K562 (cell line): ENCODE measurements around the gene KLHDC7B. TPM values are rescaled to one million over a fixed set of nuclear protein-coding genes. Genes with fewer than 3 reads are reported as not detected.
A peak's percentile ranks its signal among the peaks of the same experiment; 100 is the strongest.

Experiments
- ATAC-seq: fragments of 200-7000 bp; cut with Tn5 transposase; 3 replicates; pipeline ENCODE4 v1.9.1; 2020; ENCODE audit warnings: moderate library complexity
- BruUV-seq: library from RNA; stranded (reverse); fragments of 400-500 nt; replicated peaks from 2 replicates; lab custom pipeline; 2021; lab: Mats Ljungman, UMichigan
- CTCF ChIA-PET: fragments of 300-600 bp; formaldehyde crosslinking; extraction: SDS; loops from one replicate; lab custom pipeline; 2021; ENCODE audit warnings: low intra/inter-chr PET ratio; lab: Yijun Ruan, JAX
- POLR2A ChIA-PET: fragments of 300-600, 350-650 bp; sonication (Branson Sonifier 250); formaldehyde crosslinking; extraction: SDS; loops from one replicate; lab custom pipeline; 2021; ENCODE audit warnings: antibody characterized with exemption, inconsistent platforms; lab: Yijun Ruan, JAX
- DNase-seq, 4 experiments: peaks; one replicate each; pipeline versions ENCODE4 v3.0.0 to v3.0.0-alpha.2; 2011 to 2018; ENCODE audit warnings: low spot score in 3 of 4, mixed read lengths in 3 of 4; ENCODE audit errors: extremely low read depth in 1 of 4
- FAIRE-seq: peaks from 2 replicates; lab custom pipeline; 2011; peaks lifted over from hg19 to GRCh38; lab: Jason Lieb, UNC
- H2AFZ ChIP-seq: 2 replicates; pipeline ENCODE4 v1.6.0; 2011; ENCODE audit warnings: low read depth, low read length, control low read depth, inconsistent platforms
- H3K27ac ChIP-seq: fragments of 200-600 bp; 3 replicates; pipeline ENCODE4 v1.8.0; 2011; ENCODE audit warnings: low read depth, mild to moderate bottlenecking, control low read depth, inconsistent platforms, low read length, moderate library complexity, mixed read lengths; ENCODE audit errors: extremely low read depth
- H3K27me3 ChIP-seq, 2 experiments: fragments of 300-600 bp in 1 of 2; 2 replicates in 1 of 2; 3 replicates in 1 of 2; pipeline versions ENCODE4 v1.6.0 to v1.8.0; 2011; ENCODE audit warnings: inconsistent platforms in 2 of 2, low read length in 2 of 2, mild to moderate bottlenecking in 1 of 2, mixed read lengths in 1 of 2, moderate library complexity in 1 of 2; ENCODE audit not compliant: control insufficient read depth in 2 of 2, insufficient read depth in 2 of 2
- H3K36me3 ChIP-seq: fragments of 300-600 bp; 3 replicates; pipeline ENCODE4 v1.8.0; 2011; ENCODE audit warnings: mild to moderate bottlenecking, low read length, inconsistent platforms; ENCODE audit not compliant: control insufficient read depth, insufficient read depth
- H3K4me1 ChIP-seq, 2 experiments: fragments of 200-600 bp in 1 of 2; replicated peaks in 1 of 2; 2 replicates in 1 of 2; 3 replicates in 1 of 2; pipeline versions ENCODE4 v1.5.1 to v1.8.0; 2011; ENCODE audit warnings: inconsistent platforms in 2 of 2, low read length in 2 of 2, mild to moderate bottlenecking in 1 of 2, mixed read lengths in 1 of 2, moderate library complexity in 1 of 2; ENCODE audit not compliant: control insufficient read depth in 2 of 2, insufficient read depth in 2 of 2
- H3K4me2 ChIP-seq: 2 replicates; pipeline ENCODE4 v1.6.1; 2011; ENCODE audit warnings: low read length, control low read depth, inconsistent platforms, mixed read lengths; ENCODE audit not compliant: insufficient read depth
- H3K4me3 ChIP-seq: fragments of 200-600 bp; sonication (generic), shearing (Covaris generic); 2 replicates; pipeline ENCODE4 v1.5.1; 2016; ENCODE audit warnings: control low read depth, inconsistent platforms
- H3K79me2 ChIP-seq: fragments of 200-600 bp; 3 replicates; pipeline ENCODE4 v1.8.0; 2011; ENCODE audit warnings: low read length, inconsistent platforms; ENCODE audit not compliant: control insufficient read depth, insufficient read depth
- H3K9ac ChIP-seq, 2 experiments: 2 replicates each; pipeline versions ENCODE4 v1.6.0 to v1.6.1; 2011; ENCODE audit warnings: low read depth in 2 of 2, low read length in 2 of 2, control low read depth in 1 of 2, inconsistent platforms in 1 of 2, mild to moderate bottlenecking in 1 of 2, mixed read lengths in 1 of 2; ENCODE audit not compliant: insufficient read depth in 1 of 2
- H3K9me1 ChIP-seq: one replicate; pipeline ENCODE4 v1.6.0; 2011; ENCODE audit warnings: inconsistent platforms, mild to moderate bottlenecking, low read length, moderate library complexity; ENCODE audit not compliant: control insufficient read depth, insufficient read depth
- H3K9me3 ChIP-seq: replicated peaks from 2 replicates; pipeline ENCODE4 v1.5.1; 2011; ENCODE audit warnings: low read depth, low read length, inconsistent platforms; ENCODE audit not compliant: control insufficient read depth, insufficient read depth
- H4K20me1 ChIP-seq: replicated peaks from 2 replicates; pipeline ENCODE4 v1.6.1; 2011; ENCODE audit warnings: low read length, inconsistent platforms, mixed read lengths; ENCODE audit not compliant: control insufficient read depth, insufficient read depth
- CBFB ChIP-seq: sonication (generic); formaldehyde crosslinking; IDR thresholded peaks from 2 replicates; pipeline ENCODE4 v1.4.0; 2020; ENCODE audit warnings: mild to moderate bottlenecking, missing genetic modification reagents
- CBX1 ChIP-seq: sonication (generic); IDR thresholded peaks from 2 replicates; pipeline ENCODE4 v1.6.1; 2016; ENCODE audit warnings: antibody characterized with exemption, low read depth, mild to moderate bottlenecking
- DDX20 ChIP-seq: fragments of 450-650 bp; IDR thresholded peaks from 2 replicates; pipeline ENCODE4 v1.6.1; 2016; ENCODE audit warnings: missing genetic modification characterization, low read depth, mild to moderate bottlenecking, missing compliant biosample characterization, moderate library complexity
- EP300 ChIP-seq: IDR thresholded peaks from 2 replicates; pipeline ENCODE4 v1.6.1; 2012; ENCODE audit warnings: low read length, improper control_type of control experiment
- GTF3C2 ChIP-seq: IDR thresholded peaks from 3 replicates; pipeline ENCODE4 v1.6.1; 2011; ENCODE audit warnings: borderline replicate concordance, mild to moderate bottlenecking, moderate library complexity; ENCODE audit not compliant: insufficient read length; ENCODE audit errors: extremely low read depth
- IRF1 ChIP-seq: sonication (generic); formaldehyde crosslinking; IDR thresholded peaks from 2 replicates; pipeline ENCODE4 v1.8.0; 2022; ENCODE audit warnings: missing genetic modification reagents, mild to moderate bottlenecking, borderline replicate concordance
- KLF13 ChIP-seq: fragments of 450-650 bp; IDR thresholded peaks from 2 replicates; pipeline ENCODE4 v1.6.1; 2016; ENCODE audit warnings: missing genetic modification characterization, low read depth, mild to moderate bottlenecking, missing compliant biosample characterization, moderate library complexity, borderline replicate concordance
- NR3C1 ChIP-seq: sonication (generic); formaldehyde crosslinking; IDR thresholded peaks from 2 replicates; pipeline ENCODE4 v1.8.1; 2022; ENCODE audit warnings: missing genetic modification reagents
- PHF8 ChIP-seq: fragments of 200-600 bp; sonication (generic); IDR thresholded peaks from 2 replicates; pipeline ENCODE4 v1.6.1; 2012; ENCODE audit warnings: mixed run types, mild to moderate bottlenecking, inconsistent platforms, low read length, moderate library complexity, borderline replicate concordance
- POLR2G ChIP-seq: fragments of 200-400 bp; formaldehyde crosslinking; IDR thresholded peaks from 2 replicates; pipeline ENCODE4 v1.6.1; 2017; ENCODE audit warnings: low read depth, mild to moderate bottlenecking, antibody characterized with exemption, low read length, moderate library complexity
- RBFOX2 ChIP-seq: fragments of 200-400 bp; formaldehyde crosslinking; IDR thresholded peaks from 2 replicates; pipeline ENCODE4 v1.6.1; 2017; ENCODE audit warnings: low read depth, mild to moderate bottlenecking, low read length, moderate library complexity
- RBM22 ChIP-seq: fragments of 200-400 bp; formaldehyde crosslinking; IDR thresholded peaks from 2 replicates; pipeline ENCODE4 v1.6.1; 2018; ENCODE audit warnings: low read length, low read depth; ENCODE audit not compliant: poor library complexity, severe bottlenecking
- RFX7 ChIP-seq: fragments of 250-450 bp; sonication (Bioruptor Pico); IDR thresholded peaks from 2 replicates; pipeline ENCODE4 v1.5.1; 2021; ENCODE audit warnings: mild to moderate bottlenecking
- SAP30 ChIP-seq: fragments of 200-600 bp; sonication (generic); IDR thresholded peaks from 2 replicates; pipeline ENCODE4 v1.6.1; 2012; ENCODE audit warnings: borderline replicate concordance, low read depth, mild to moderate bottlenecking, moderate library complexity, low read length, control low read depth, inconsistent platforms; ENCODE audit not compliant: insufficient read depth, poor library complexity, severe bottlenecking
- TAF7 ChIP-seq: fragments of 450-650 bp; IDR thresholded peaks from 2 replicates; pipeline ENCODE4 v1.6.1; 2016; ENCODE audit warnings: missing genetic modification characterization, missing compliant biosample characterization
- ZNF143 ChIP-seq: sonication (generic); formaldehyde crosslinking; IDR thresholded peaks from 2 replicates; pipeline ENCODE4 v1.9.0; 2022; ENCODE audit warnings: mild to moderate bottlenecking, missing genetic modification reagents
- ZNF408 ChIP-seq: fragments of 250-450 bp; sonication (Bioruptor Pico); IDR thresholded peaks from 2 replicates; pipeline ENCODE4 v1.4.0; 2020; ENCODE audit warnings: low read depth, mild to moderate bottlenecking, moderate library complexity
- ZNF699 ChIP-seq: fragments of 250-450 bp; sonication (Bioruptor Pico); IDR thresholded peaks from 2 replicates; pipeline ENCODE4 v1.8.0; 2021; ENCODE audit warnings: mild to moderate bottlenecking, moderate library complexity; ENCODE audit not compliant: insufficient replicate concordance
- ZSCAN32 ChIP-seq: fragments of 450-650 bp; formaldehyde crosslinking; IDR thresholded peaks from 2 replicates; pipeline ENCODE4 v1.4.0; 2020; ENCODE audit warnings: mild to moderate bottlenecking, moderate library complexity
- WGBS: fragments of 100-300 bp; shearing (Covaris generic); methylation state at CpG from one replicate; pipeline ENCODE4 v1.1.6; 2016; ENCODE audit warnings: low coverage, mixed read lengths; ENCODE audit not compliant: insufficient coverage; ENCODE audit errors: missing lambda C conversion rate; 5-methylcytosine and 5-hydroxymethylcytosine counted together
- in situ Hi-C: fragments of 300-500 bp; cut with MboI; formaldehyde crosslinking; loops from 4 replicates; pipeline ENCODE4 v1.15.0; 2018; ENCODE audit warnings: inconsistent platforms, mixed read lengths
- intact Hi-C: fragments of 100-400 bp; cut with micrococcal nuclease; formaldehyde crosslinking; loops from 2 replicates; pipeline ENCODE4 v1.14.2; 2022
- polyA plus RNA-seq, 8 experiments: library from polyadenylated mRNA; depleted of rRNA in 4 of 8; stranded (reverse) in 5 of 8; unstranded in 3 of 8; fragments of >200 nt; fragmentation: Nextera tagmentation in 2 of 8; fragmentation: Illumina TruSeq in 1 of 8; extraction: Ambion mirVana in 2 of 8; extraction: Trizol in 1 of 8; gene quantifications; 2 replicates each; pipeline versions ENCODE4 v1.2.1 to v1.2.3, GENCODE V29; 2011 to 2014; ENCODE audit warnings: inconsistent platforms in 1 of 8, missing spikeins in 1 of 8
- total RNA-seq, 7 experiments: library from RNA; depleted of rRNA in 6 of 7; stranded (reverse); fragments of >200 nt in 6 of 7; fragmentation: Illumina TruSeq in 2 of 7; extraction: Trizol in 2 of 7; gene quantifications; 2 replicates each; pipeline versions ENCODE4 v1.2.1 to v1.2.3, GENCODE V29; 2011 to 2021; ENCODE audit warnings: low replicate concordance in 1 of 7

The KLHDC7B gene
- total and polyA plus RNA-seq, 9 of the 15 experiments (the other 6 are each of a cell fraction or from before 2014, with no cell fraction given), result 0.04 to 0.22 (median 0.05) TPM; not detected in 4

GRCh38 chr22:50522806-50523438, 22.8 kb upstream of the KLHDC7B start:
- Histone ChIP-seq H4K20me1 (peaks cover 12% of the 10 kb centered on the region; the same call in 1 of the 2 replicates), H3K9me1 (no peaks in the 10 kb centered on the region), H3K4me3 (no peak overlapping the region), H2AFZ (no peak overlapping the region), H3K4me1 (peaks cover 8 to 50% of the 10 kb centered on the region in 2 experiments; a peak in 4 of 5 replicates), H3K27ac (no peak overlapping the region), H3K36me3 (peaks cover 58% of the 10 kb centered on the region; the same call in 1 of the 3 replicates), H3K4me2 (no peak overlapping the region), H3K9me3 (no peaks in the 10 kb centered on the region), H3K79me2 (peaks cover 34% of the 10 kb centered on the region), H3K9ac (no peak overlapping the region; a peak in 1 of 4 replicates), H3K27me3 (no peaks in the 10 kb centered on the region)
- ATAC-seq (no peak), DNase-seq (no peak), FAIRE-seq (no peak)
- intact Hi-C loops, result no loop called here
- CTCF ChIA-PET, result no interaction called here
- POLR2A ChIA-PET, result interaction anchor here (0.5 to 5.3 kb wide), 6 partner anchors 9 to 282 kb away, joined by 3 to 65 read pairs (median 5); partner anchors contain the start of genes LMF2, NCAPH2 and SYCE3
- 87% methylated on average over 14 of the region's 22 CpGs for WGBS
- TSS peak; percentile 20 for BruUV-seq
- in situ Hi-C loops, result loop anchor here (5.0 kb wide), 1 partner anchor 44 kb away; no protein-coding TSS in a partner anchor
- TF ChIP-seq ZNF699 (CRISPR knock-in tag), result no peak
- TF ChIP-seq ZSCAN32 (CRISPR knock-in tag), result no peak
- no peak for TF ChIP-seq KLF13 (tag)
- TF ChIP-seq IRF1 (CRISPR knock-in tag), result no peak
- TF ChIP-seq POLR2G, result peak; percentile 51; the same call in 1 of the 2 replicates
- TF ChIP-seq RFX7, result no peak
- peak; percentile 22 for TF ChIP-seq RBM22
- TF ChIP-seq TAF7, result no peak
- no peak for TF ChIP-seq CBX1
- TF ChIP-seq SAP30, result no peak
- no peak for TF ChIP-seq ZNF143 (CRISPR knock-in tag)
- no peak for TF ChIP-seq PHF8
- TF ChIP-seq GTF3C2, result no peak
- TF ChIP-seq CBFB (CRISPR knock-in tag), result no peak
- TF ChIP-seq EP300, result no peak
- no peak for TF ChIP-seq DDX20 (tag)
- no peak for TF ChIP-seq ZNF408
- TF ChIP-seq RBFOX2, result peak; percentile 27; the same call in 1 of the 2 replicates
- no peak for TF ChIP-seq NR3C1 (CRISPR knock-in tag)
